Activated CD8-positive, alpha-beta T cell treated with anti-CD3 and anti-CD28 coated beads for 36 hours (primary cell): ENCODE results near the gene FRRS1L. TPM values are rescaled to one million over a fixed set of nuclear protein-coding genes. Genes with fewer than 3 reads are reported as not detected.

Source experiments
- ATAC-seq: fragments of 200-7000 bp; cut with Tn5 transposase; one replicate; pipeline ENCODE4 v1.10.0; 2021; ENCODE audit warnings: mild to moderate bottlenecking, moderate library complexity
- CTCF ChIA-PET: fragments of 350-600 bp; sonication (Branson Sonifier 250); formaldehyde crosslinking; loops from one replicate; lab custom pipeline; 2021; ENCODE audit warnings: antibody characterized with exemption; lab: Charles Lee
- POLR2A ChIA-PET: fragments of 350-600 bp; sonication (Branson Sonifier 250); formaldehyde crosslinking; loops from one replicate; lab custom pipeline; 2021; ENCODE audit warnings: antibody characterized with exemption; lab: Charles Lee
- DNase-seq: peaks from one replicate; pipeline ENCODE4 v3.0.0-alpha.2; 2020
- H3K27ac Mint-ChIP-seq: one replicate; pipeline ENCODE4 v1.8.0; 2021; ENCODE audit warnings: mild to moderate bottlenecking, mixed read lengths
- H3K27me3 Mint-ChIP-seq: one replicate; pipeline ENCODE4 v1.8.0; 2021; ENCODE audit warnings: mixed read lengths
- H3K36me3 Mint-ChIP-seq: one replicate; pipeline ENCODE4 v1.8.0; 2021; ENCODE audit warnings: low read depth, mixed read lengths
- H3K4me1 Mint-ChIP-seq: one replicate; pipeline ENCODE4 v1.8.0; 2021; ENCODE audit warnings: low read depth, mixed read lengths
- H3K4me3 Mint-ChIP-seq: one replicate; pipeline ENCODE4 v1.8.0; 2021; ENCODE audit warnings: mild to moderate bottlenecking, moderate library complexity, mixed read lengths
- H3K9me3 Mint-ChIP-seq: one replicate; pipeline ENCODE4 v1.8.0; 2021; ENCODE audit warnings: mixed read lengths
- CTCF ChIP-seq: fragments of 200-600 bp; IDR thresholded peaks from one replicate; pipeline ENCODE4 v1.8.0; 2022; ENCODE audit warnings: antibody characterized with exemption, mild to moderate bottlenecking
- intact Hi-C: fragments of 100-400 bp; cut with micrococcal nuclease; formaldehyde crosslinking; loops from one replicate; pipeline ENCODE4 v1.10.0; 2022
- total RNA-seq, 2 experiments: library from RNA; stranded (reverse); gene quantifications; one replicate each; pipeline ENCODE4 v1.2.3, GENCODE V29; 2021

FRRS1L gene
- total RNA-seq, 2 experiments from 2014 or later: not detected

GRCh38 chr9:109193974-109194556, 27.0 kb upstream of the FRRS1L start:
- Mint-ChIP-seq H3K36me3 (no peaks in the 10 kb centered on the region), H3K27me3 (peaks cover 3% of the 10 kb centered on the region), H3K4me3 (no peak overlapping the region), H3K4me1 (no peaks in the 10 kb centered on the region), H3K27ac (no peak overlapping the region), H3K9me3 (no peaks in the 10 kb centered on the region)
- intact Hi-C loops: no loop called here
- ChIA-PET CTCF (interaction anchor here (1.0 kb wide), 1 partner anchor 1769 kb away, joined by 3 read pairs; no protein-coding TSS in a partner anchor), POLR2A (no interaction called here)
- no peak for DNase-seq
- no peak for ATAC-seq
- no peak for TF ChIP-seq CTCF

GRCh38 chr9:109192732-109193361, 25.8 kb upstream of the FRRS1L start:
- TF ChIP-seq CTCF: no peak
- CTCF ChIA-PET: interaction anchor here (1.0 to 1.4 kb wide), 2 partner anchors 9 to 1768 kb away, joined by 3 to 6 read pairs; no protein-coding TSS in a partner anchor
- Mint-ChIP-seq H3K9me3 (no peaks in the 10 kb centered on the region), H3K27ac (no peak overlapping the region), H3K27me3 (no peaks in the 10 kb centered on the region), H3K36me3 (no peaks in the 10 kb centered on the region), H3K4me3 (no peak overlapping the region), H3K4me1 (no peaks in the 10 kb centered on the region)
- ATAC-seq (no peak), DNase-seq (no peak)
- intact Hi-C loops: no loop called here
- POLR2A ChIA-PET: interaction anchor here (1.5 kb wide), 1 partner anchor 74 kb away, joined by 3 read pairs; the partner anchor contains the start of gene TMEM245

GRCh38 chr9:109191746-109192145, 24.7 kb upstream of the FRRS1L start:
- Mint-ChIP-seq H3K4me1 (no peaks in the 10 kb centered on the region), H3K36me3 (no peaks in the 10 kb centered on the region), H3K4me3 (no peak overlapping the region), H3K9me3 (no peaks in the 10 kb centered on the region), H3K27me3 (no peaks in the 10 kb centered on the region), H3K27ac (no peak overlapping the region)
- POLR2A ChIA-PET: interaction anchor here (0.5 to 1.5 kb wide), 2 partner anchors 9 to 73 kb away, joined by 3 read pairs; partner anchors contain the start of gene TMEM245
- ATAC-seq (no peak), DNase-seq (no peak)
- intact Hi-C loops: no loop called here
- no peak for TF ChIP-seq CTCF
- CTCF ChIA-PET: no interaction called here

- no peak for DNase-seq
- H3K27ac Mint-ChIP-seq: no peak overlapping the region
- POLR2A ChIA-PET: no interaction called here
- intact Hi-C loops: no loop called here
- H3K4me1 Mint-ChIP-seq: no peaks in the 10 kb centered on the region
- no peak for TF ChIP-seq CTCF
- no peaks in the 10 kb centered on the region for H3K36me3 Mint-ChIP-seq
- H3K4me3 Mint-ChIP-seq: no peak overlapping the region
- H3K9me3 Mint-ChIP-seq: no peaks in the 10 kb centered on the region
- no peak for ATAC-seq
- no peaks in the 10 kb centered on the region for H3K27me3 Mint-ChIP-seq
- CTCF ChIA-PET: no interaction called here
Observed at GRCh38 chr9:109190151-109190550, 23.1 kb upstream of the FRRS1L start.

- H3K4me3 Mint-ChIP-seq: no peak overlapping the region
- H3K27ac Mint-ChIP-seq: no peak overlapping the region
- no peaks in the 10 kb centered on the region for H3K9me3 Mint-ChIP-seq
- no peaks in the 10 kb centered on the region for H3K4me1 Mint-ChIP-seq
- POLR2A ChIA-PET: no interaction called here
- no peak for ATAC-seq
- no peak for DNase-seq
- CTCF ChIA-PET: interaction anchor here (0.9 to 1.3 kb wide), 2 partner anchors 8 to 20 kb away, joined by 3 to 4 read pairs; no protein-coding TSS in a partner anchor
- no peaks in the 10 kb centered on the region for H3K36me3 Mint-ChIP-seq
- H3K27me3 Mint-ChIP-seq: no peaks in the 10 kb centered on the region
- no peak for TF ChIP-seq CTCF
- intact Hi-C loops: no loop called here
Observed at GRCh38 chr9:109186857-109187520, 19.9 kb upstream of the FRRS1L start.
